Measurements from ENCODE around the gene ICA1. TPM values are rescaled to one million over a fixed set of nuclear protein-coding genes. Genes with fewer than 3 reads are reported as not detected.
A peak's percentile ranks its signal among the peaks of the same experiment; 100 is the strongest.
"Not testable (repeated sequence)": the region's sequence is repeated elsewhere in the genome, so short reads cannot be mapped to it uniquely, and the experiment has no call there.

The ICA1 gene
- total RNA-seq, 1 donor from 2014 or later: 48.8 TPM

GRCh38 chr7:8303904-8304528 lies 42.0 kb upstream of the ICA1 start:
- peaks cover 9% of the 10 kb centered on the region for H3K9me3 Mint-ChIP-seq (ENCODE audit: low read depth)
- H3K27me3 Mint-ChIP-seq: no peaks in the 10 kb centered on the region
- peaks cover 12% of the 10 kb centered on the region for H3K36me3 Mint-ChIP-seq (ENCODE audit: insufficient read depth)
- peak overlapping the region; percentile 73 for H3K4me3 Mint-ChIP-seq (ENCODE audit: low read depth)
- DNase-seq (ENCODE audit: low spot score, unreplicated experiment): no peak
- TF ChIP-seq CTCF (IDR thresholded peaks at IDR 0.05; ENCODE audit: unreplicated experiment): no peak
- peaks cover 4% of the 10 kb centered on the region for H3K4me1 Mint-ChIP-seq (ENCODE audit: low read depth)
- peak overlapping the region; percentile 87 for H3K27ac Mint-ChIP-seq

- not testable (repeated sequence) for H3K4me3 Mint-ChIP-seq (ENCODE audit: low read depth); H3K36me3 Mint-ChIP-seq (ENCODE audit: insufficient read depth); DNase-seq (ENCODE audit: low spot score, unreplicated experiment); H3K27me3 Mint-ChIP-seq; H3K27ac Mint-ChIP-seq; H3K9me3 Mint-ChIP-seq (ENCODE audit: low read depth); H3K4me1 Mint-ChIP-seq (ENCODE audit: low read depth)
These were observed 35.1 kb upstream of the ICA1 start for GRCh38 chr7:8297023-8297422.

GRCh38 chr7:8296362-8296659 lies 34.3 kb upstream of the ICA1 start:
- Mint-ChIP-seq H3K9me3 (ENCODE audit: low read depth) (peaks cover 2% of the 10 kb centered on the region), H3K27ac (no peak overlapping the region), H3K4me3 (ENCODE audit: low read depth) (no peak overlapping the region), H3K36me3 (ENCODE audit: insufficient read depth) (no peaks in the 10 kb centered on the region), H3K4me1 (ENCODE audit: low read depth) (peaks cover 3% of the 10 kb centered on the region), H3K27me3 (no peaks in the 10 kb centered on the region)
- DNase-seq (ENCODE audit: low spot score, unreplicated experiment): no peak
- TF ChIP-seq CTCF (IDR thresholded peaks at IDR 0.05; ENCODE audit: unreplicated experiment): no peak

- peak; percentile 86 for TF ChIP-seq CTCF (IDR thresholded peaks at IDR 0.05; ENCODE audit: unreplicated experiment)
- Mint-ChIP-seq H3K4me3 (ENCODE audit: low read depth) (no peak overlapping the region), H3K36me3 (ENCODE audit: insufficient read depth) (no peaks in the 10 kb centered on the region), H3K4me1 (ENCODE audit: low read depth) (peaks cover 8% of the 10 kb centered on the region), H3K9me3 (ENCODE audit: low read depth) (peaks cover 2% of the 10 kb centered on the region), H3K27ac (no peak overlapping the region), H3K27me3 (no peaks in the 10 kb centered on the region)
- DNase-seq (ENCODE audit: low spot score, unreplicated experiment): peak; percentile 21
These were observed 33.8 kb upstream of the ICA1 start for GRCh38 chr7:8295638-8296361.

- Mint-ChIP-seq H3K27me3 (no peaks in the 10 kb centered on the region), H3K36me3 (ENCODE audit: insufficient read depth) (no peaks in the 10 kb centered on the region), H3K9me3 (ENCODE audit: low read depth) (no peaks in the 10 kb centered on the region), H3K27ac (no peak overlapping the region), H3K4me3 (ENCODE audit: low read depth) (no peak overlapping the region), H3K4me1 (ENCODE audit: low read depth) (peaks cover 21% of the 10 kb centered on the region)
- no peak for DNase-seq (ENCODE audit: low spot score, unreplicated experiment)
- TF ChIP-seq CTCF (IDR thresholded peaks at IDR 0.05; ENCODE audit: unreplicated experiment): no peak
These were observed 29.6 kb upstream of the ICA1 start for GRCh38 chr7:8291397-8292141.
